H1 (cell line): Measurements from ENCODE around the gene GARS1. TPM values are rescaled to one million over a fixed set of nuclear protein-coding genes. Genes with fewer than 3 reads are reported as not detected.

ENCODE experiments used
- CTCF ChIA-PET: fragments of 300-600 bp; sonication (Branson Sonifier 250); formaldehyde crosslinking; loops from one replicate; lab custom pipeline; 2021; ENCODE audit not compliant: partially characterized antibody; lab: Charles Lee
- POLR2A ChIA-PET: fragments of 300-600 bp; sonication (Branson Sonifier 250); formaldehyde crosslinking; loops from one replicate; lab custom pipeline; 2021; ENCODE audit warnings: inconsistent platforms; ENCODE audit not compliant: partially characterized antibody; lab: Charles Lee
- DNase-seq, 2 experiments: peaks; one replicate each; pipeline versions ENCODE4 v3.0.0 to v3.0.0-alpha.2; 2010 to 2022; ENCODE audit warnings: low spot score in 2 of 2, low read depth in 1 of 2, mixed read lengths in 1 of 2
- FAIRE-seq: peaks from 2 replicates; lab custom pipeline; 2011; peaks lifted over from hg19 to GRCh38; lab: Jason Lieb, UNC
- H2AFZ ChIP-seq: 2 replicates; pipeline ENCODE4 v1.8.1; 2012; ENCODE audit warnings: low read length, inconsistent platforms
- H2AK5ac ChIP-seq: 2 replicates; pipeline ENCODE4 v1.6.1; 2013; ENCODE audit warnings: low read depth, low read length
- H2BK120ac ChIP-seq: replicated peaks from 2 replicates; pipeline ENCODE3; 2013; ENCODE audit warnings: low read depth, low read length, inconsistent platforms
- H2BK12ac ChIP-seq: 2 replicates; pipeline ENCODE4 v1.6.1; 2013; ENCODE audit warnings: low read depth, low read length
- H2BK15ac ChIP-seq: 2 replicates; pipeline ENCODE4 v1.6.1; 2013; ENCODE audit warnings: low read length
- H2BK20ac ChIP-seq: 2 replicates; pipeline ENCODE4 v1.6.1; 2013; ENCODE audit warnings: low read length
- H2BK5ac ChIP-seq: 2 replicates; pipeline ENCODE4 v1.6.1; 2013; ENCODE audit warnings: low read depth, low read length
- H3K14ac ChIP-seq: 2 replicates; pipeline ENCODE4 v1.6.1; 2013; ENCODE audit warnings: inconsistent platforms; ENCODE audit not compliant: insufficient read length
- H3K18ac ChIP-seq: 2 replicates; pipeline ENCODE4 v1.6.1; 2013; ENCODE audit warnings: low read length; ENCODE audit errors: extremely low read depth
- H3K23ac ChIP-seq: 2 replicates; pipeline ENCODE4 v1.6.1; 2013; ENCODE audit warnings: inconsistent platforms; ENCODE audit not compliant: insufficient read length
- H3K23me2 ChIP-seq: 2 replicates; pipeline ENCODE4 v1.6.1; 2013; ENCODE audit warnings: low read depth, low read length
- H3K27ac ChIP-seq: 2 replicates; pipeline ENCODE4 v1.6.1; 2011; ENCODE audit warnings: low read depth, low read length, inconsistent platforms
- H3K27me3 ChIP-seq, 4 experiments: replicated peaks in 1 of 4; 1 replicate in 1 of 4; 2 replicates in 3 of 4; pipeline versions ENCODE4 v1.6.1 to v1.8.1; 2011 to 2013; ENCODE audit warnings: low read length in 3 of 4, mild to moderate bottlenecking in 3 of 4, inconsistent platforms in 2 of 4, mixed read lengths in 2 of 4, moderate library complexity in 1 of 4; ENCODE audit not compliant: control insufficient read depth in 3 of 4, insufficient read depth in 3 of 4; ENCODE audit errors: extremely low read depth in 1 of 4
- H3K36me3 ChIP-seq, 4 experiments: 2 replicates each; pipeline versions ENCODE4 v1.6.1 to v1.8.1; 2011 to 2013; ENCODE audit warnings: mild to moderate bottlenecking in 4 of 4, low read length in 3 of 4, moderate library complexity in 2 of 4, control low read depth in 1 of 4, inconsistent platforms in 1 of 4; ENCODE audit not compliant: insufficient read depth in 4 of 4, control insufficient read depth in 2 of 4
- H3K4ac ChIP-seq: replicated peaks from 2 replicates; pipeline ENCODE3; 2013; ENCODE audit warnings: low read length, low read depth, mixed read lengths, inconsistent platforms; ENCODE audit not compliant: insufficient read length
- H3K4me1 ChIP-seq, 4 experiments: replicated peaks in 1 of 4; 1 replicate in 1 of 4; 2 replicates in 3 of 4; pipeline versions ENCODE4 v1.6.1 to v1.8.1; 2011 to 2013; ENCODE audit warnings: low read length in 3 of 4, inconsistent platforms in 2 of 4, mixed read lengths in 1 of 4; ENCODE audit not compliant: insufficient read depth in 4 of 4, control insufficient read depth in 3 of 4
- H3K4me2 ChIP-seq, 2 experiments: 2 replicates each; pipeline versions ENCODE4 v1.6.1 to v1.8.1; 2011 to 2013; ENCODE audit warnings: low read depth in 2 of 2, low read length in 2 of 2, control low read depth in 1 of 2, inconsistent platforms in 1 of 2, mild to moderate bottlenecking in 1 of 2; ENCODE audit not compliant: insufficient read depth in 1 of 2
- H3K4me3 ChIP-seq, 4 experiments: fragments of 200-600, 300-600 bp in 1 of 4; sonication (generic), shearing (Covaris generic), sonication (Bioruptor Twin) in 1 of 4; 2 replicates each; pipeline versions ENCODE4 v1.5.1 to v1.8.1; 2011 to 2016; ENCODE audit warnings: low read length in 4 of 4, low read depth in 3 of 4, control low read depth in 2 of 4, inconsistent platforms in 2 of 4, mild to moderate bottlenecking in 2 of 4, mixed read lengths in 1 of 4, moderate library complexity in 1 of 4; ENCODE audit not compliant: insufficient read depth in 2 of 4; ENCODE audit errors: extremely low read depth in 1 of 4
- H3K56ac ChIP-seq: replicated peaks from 2 replicates; pipeline ENCODE3; 2013; ENCODE audit warnings: low read depth, mild to moderate bottlenecking, mixed read lengths, low read length, inconsistent platforms; ENCODE audit not compliant: insufficient read length
- H3K79me1 ChIP-seq: 2 replicates; pipeline ENCODE4 v1.6.1; 2013; ENCODE audit warnings: low read depth, low read length, control low read depth
- H3K79me2 ChIP-seq, 2 experiments: 2 replicates each; pipeline versions ENCODE4 v1.6.1 to v1.8.1; 2012 to 2013; ENCODE audit warnings: low read length in 2 of 2, mild to moderate bottlenecking in 2 of 2, inconsistent platforms in 1 of 2; ENCODE audit not compliant: insufficient read depth in 2 of 2, control insufficient read depth in 1 of 2
- H3K9ac ChIP-seq, 4 experiments: replicated peaks in 1 of 4; 1 replicate in 1 of 4; 2 replicates in 3 of 4; pipeline versions ENCODE4 v1.6.1 to v1.8.1; 2011 to 2013; ENCODE audit warnings: low read depth in 3 of 4, low read length in 3 of 4, control low read depth in 2 of 4, mild to moderate bottlenecking in 2 of 4, moderate library complexity in 2 of 4, inconsistent platforms in 1 of 4; ENCODE audit errors: extremely low read depth in 1 of 4
- H3K9me3 ChIP-seq, 2 experiments: 2 replicates each; pipeline versions ENCODE4 v1.6.1 to v1.8.1; 2012 to 2013; ENCODE audit warnings: mild to moderate bottlenecking in 2 of 2, moderate library complexity in 2 of 2, control low read depth in 1 of 2, inconsistent platforms in 1 of 2, low read depth in 1 of 2, low read length in 1 of 2, mixed read lengths in 1 of 2; ENCODE audit not compliant: insufficient read depth in 2 of 2
- H4K20me1 ChIP-seq, 2 experiments: replicated peaks in 1 of 2; 2 replicates each; pipeline versions ENCODE3 to v1.8.1; 2011 to 2013; ENCODE audit warnings: inconsistent platforms in 2 of 2, low read length in 2 of 2, mild to moderate bottlenecking in 1 of 2; ENCODE audit not compliant: insufficient read depth in 2 of 2, control insufficient read depth in 1 of 2
- H4K5ac ChIP-seq: 2 replicates; pipeline ENCODE4 v1.6.1; 2013; ENCODE audit warnings: low read length, low read depth, mixed read lengths, inconsistent platforms; ENCODE audit not compliant: insufficient read length
- H4K8ac ChIP-seq: 2 replicates; pipeline ENCODE4 v1.8.0; 2013; ENCODE audit warnings: mild to moderate bottlenecking, moderate library complexity, low read length, inconsistent platforms; ENCODE audit not compliant: insufficient read depth; ENCODE audit errors: extremely low read depth
- H4K91ac ChIP-seq: replicated peaks from 2 replicates; pipeline ENCODE3; 2013; ENCODE audit warnings: low read length, mixed read lengths, inconsistent platforms; ENCODE audit not compliant: insufficient read length
- BACH1 ChIP-seq: IDR thresholded peaks from 2 replicates; pipeline ENCODE4 v1.6.1; 2012; ENCODE audit warnings: low read length, improper control_type of control experiment
- CBX8 ChIP-seq: fragments of 300-800, 300-1000 bp; sonication (generic); IDR thresholded peaks from 2 replicates; pipeline ENCODE4 v1.7.1; 2016; ENCODE audit warnings: low read depth, low read length, borderline replicate concordance
- CHD1 ChIP-seq: IDR thresholded peaks from 2 replicates; pipeline ENCODE4 v1.6.1; 2012; ENCODE audit warnings: low read depth, low read length, improper control_type of control experiment
- CREB1 ChIP-seq: IDR thresholded peaks from 2 replicates; pipeline ENCODE4 v1.6.1; 2012; ENCODE audit warnings: inconsistent platforms
- EP300 ChIP-seq, 2 experiments: IDR thresholded peaks; 1 replicate in 1 of 2; 2 replicates in 1 of 2; pipeline ENCODE4 v1.6.1; 2011 to 2012; ENCODE audit warnings: low read depth in 2 of 2, low read length in 2 of 2, mild to moderate bottlenecking in 2 of 2, borderline replicate concordance in 1 of 2, inconsistent platforms in 1 of 2, moderate library complexity in 1 of 2
- HDAC6 ChIP-seq: IDR thresholded peaks from one replicate; pipeline ENCODE4 v1.7.1; 2012; ENCODE audit warnings: low read depth, mild to moderate bottlenecking, inconsistent platforms, low read length, moderate library complexity
- NRF1 ChIP-seq: IDR thresholded peaks from 2 replicates; pipeline ENCODE4 v1.6.1; 2011; ENCODE audit warnings: mild to moderate bottlenecking, low read depth, low read length, improper control_type of control experiment
- RFX5 ChIP-seq: IDR thresholded peaks from 2 replicates; pipeline ENCODE4 v1.6.1; 2011; ENCODE audit warnings: low read depth, low read length, improper control_type of control experiment, borderline replicate concordance
- SIN3A ChIP-seq, 2 experiments: IDR thresholded peaks in 1 of 2; conservative IDR thresholded peaks in 1 of 2; 2 replicates each; pipeline ENCODE4 v1.6.1; 2011 to 2012; ENCODE audit warnings: low read length in 2 of 2, improper control_type of control experiment in 1 of 2, low read depth in 1 of 2, mild to moderate bottlenecking in 1 of 2
- SP2 ChIP-seq: IDR thresholded peaks from 2 replicates; pipeline ENCODE4 v1.6.1; 2012; ENCODE audit warnings: mild to moderate bottlenecking, low read length, inconsistent platforms
- SRF ChIP-seq: IDR thresholded peaks from 2 replicates; pipeline ENCODE4 v1.6.1; 2011; ENCODE audit warnings: mild to moderate bottlenecking, low read depth, low read length, moderate library complexity
- WGBS, 2 experiments: shearing (Covaris generic) in 1 of 2; methylation state at CpG; one replicate each; pipeline versions ENCODE4 v1.1.6 to v1.1.7; 2013 to 2015; ENCODE audit warnings: low lambda C conversion rate in 2 of 2, mixed read lengths in 2 of 2, inconsistent platforms in 1 of 2, low coverage in 1 of 2, missing lambda C conversion rate in 1 of 2; ENCODE audit not compliant: insufficient replicate concordance in 2 of 2, insufficient coverage in 1 of 2, insufficient read length in 1 of 2; ENCODE audit errors: extremely low coverage in 1 of 2, missing lambda C conversion rate in 1 of 2; 5-methylcytosine and 5-hydroxymethylcytosine counted together
- polyA plus RNA-seq, 7 experiments: library from polyadenylated mRNA; depleted of rRNA in 3 of 7; stranded (reverse) in 5 of 7; unstranded in 2 of 7; fragments of >200 nt in 5 of 7; fragments of 200-250 nt in 2 of 7; gene quantifications; 1 replicate in 5 of 7; 2 replicates in 1 of 7; 4 replicates in 1 of 7; pipeline versions ENCODE4 v1.2.1 to v1.2.3, GENCODE V29; 2011 to 2013; ENCODE audit warnings: missing spikeins in 2 of 7, mixed read lengths in 2 of 7
- total RNA-seq: library from RNA; stranded (reverse); fragmentation: NEBNext Ultra II Directional; extraction: Animal tissue kit (Norgen Biotek cat#: 25700); gene quantifications from 2 replicates; pipeline ENCODE4 v1.2.1, GENCODE V29; 2021
- TF ChIP-seq, protein P1 (sequence below): IDR thresholded peaks from 2 replicates; pipeline ENCODE4 v1.6.1; 2012; ENCODE audit warnings: inconsistent platforms
- TF ChIP-seq, protein P2 (sequence below): IDR thresholded peaks from 2 replicates; pipeline ENCODE4 v1.6.1; 2011; ENCODE audit warnings: low read depth, mild to moderate bottlenecking, low read length; ENCODE audit not compliant: insufficient read depth

Gene GARS1
- total and polyA plus RNA-seq, 2 of the 8 experiments (the other 6 are each of a cell fraction or from before 2014, with no cell fraction given): 270 to 476 TPM

DNA sequence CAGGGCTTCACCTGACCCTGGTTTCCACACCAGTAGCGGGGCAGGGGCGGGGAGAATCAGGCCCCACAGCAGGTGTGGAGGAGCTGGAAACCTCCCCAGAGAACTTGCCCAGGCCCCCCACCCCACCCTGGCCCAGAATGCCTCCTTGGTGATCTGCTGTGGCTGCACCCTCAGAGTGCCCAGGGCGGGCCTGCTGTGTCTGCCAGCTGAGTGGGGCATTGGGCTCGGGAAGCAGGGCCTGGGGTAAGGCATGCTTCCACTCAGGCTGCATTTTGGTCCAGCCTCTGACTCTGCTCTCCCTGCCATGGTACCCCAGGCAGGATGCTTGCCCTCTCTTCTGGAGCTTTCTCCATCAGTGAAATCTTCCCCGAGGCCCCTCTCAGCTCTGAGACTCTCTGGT is 88.6 kb downstream of the GARS1 start:
- FAIRE-seq (no peak), DNase-seq (no peak)
- Histone ChIP-seq H2AK5ac (no peak overlapping the region), H3K4ac (no peak overlapping the region), H3K56ac (no peak overlapping the region), H4K91ac (no peak overlapping the region), H4K8ac (no peak overlapping the region), H3K79me2 (no peaks in the 10 kb centered on the region), H3K23ac (no peak overlapping the region), H3K23me2 (peaks cover 15% of the 10 kb centered on the region; the same call in 1 of the 2 replicates), H2BK120ac (no peak overlapping the region), H3K14ac (no peak overlapping the region), H3K79me1 (no peaks in the 10 kb centered on the region), H2BK5ac (no peak overlapping the region), H3K4me2 (peak overlapping the region in 1 of 2 experiments; percentile 98; a peak in 1 of 4 replicates), H3K9me3 (no peaks in the 10 kb centered on the region), H3K4me1 (peaks cover 6 to 16% (median 9%) of the 10 kb centered on the region in 4 experiments), H2BK20ac (no peak overlapping the region), H4K20me1 (peaks cover 2 to 20% of the 10 kb centered on the region in 2 experiments), H2BK15ac (0 out of 2 replicates have a peak overlapping the region, but pooled peaks have one; percentile 67), H3K18ac (no peak overlapping the region), H3K9ac (no peak overlapping the region), H3K4me3 (no peak overlapping the region), H4K5ac (no peak overlapping the region), H2AFZ (no peak overlapping the region), H3K27ac (no peak overlapping the region), H2BK12ac (no peak overlapping the region), H3K27me3 (peaks cover 10 to 49% (median 41%) of the 10 kb centered on the region in 4 experiments), H3K36me3 (no peaks in the 10 kb centered on the region; a peak in 1 of 8 replicates)
- ChIA-PET CTCF (interaction anchor here (0.8 to 4.5 kb wide), 23 partner anchors 9 to 372 kb away, joined by 3 to 55 read pairs (median 6); no protein-coding TSS in a partner anchor), POLR2A (interaction anchor here (1.0 to 2.5 kb wide), 3 partner anchors 19 to 57 kb away, joined by 3 to 6 read pairs (median 3); no protein-coding TSS in a partner anchor)
- 86% methylated on average over 5 of the region's 5 CpGs; no CpG with 5 or more reads in 1 of the 2 experiments for WGBS, 2 experiments
- TF ChIP-seq CREB1: no peak
- TF ChIP-seq RFX5: no peak
- no peak for TF ChIP-seq CHD1
- no peak for TF ChIP-seq EP300 (IDR thresholded peaks at IDR 0.05; ENCODE audit: borderline replicate concordance in 1 of 2, low read depth in 2 of 2, low read length in 2 of 2)
- TF ChIP-seq SP2: no peak
- TF ChIP-seq, protein P1, sequence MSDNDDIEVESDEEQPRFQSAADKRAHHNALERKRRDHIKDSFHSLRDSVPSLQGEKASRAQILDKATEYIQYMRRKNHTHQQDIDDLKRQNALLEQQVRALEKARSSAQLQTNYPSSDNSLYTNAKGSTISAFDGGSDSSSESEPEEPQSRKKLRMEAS: no peak
- TF ChIP-seq HDAC6: no peak
- no peak for TF ChIP-seq SRF
- TF ChIP-seq, protein P2, sequence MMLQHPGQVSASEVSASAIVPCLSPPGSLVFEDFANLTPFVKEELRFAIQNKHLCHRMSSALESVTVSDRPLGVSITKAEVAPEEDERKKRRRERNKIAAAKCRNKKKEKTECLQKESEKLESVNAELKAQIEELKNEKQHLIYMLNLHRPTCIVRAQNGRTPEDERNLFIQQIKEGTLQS: no peak
- TF ChIP-seq BACH1: no peak
- no peak for TF ChIP-seq NRF1
- no peak for TF ChIP-seq CBX8
- TF ChIP-seq SIN3A (conservative IDR thresholded peaks at IDR 0.05 in 1 of 2, IDR thresholded peaks at IDR 0.05 in 1 of 2; ENCODE audit: low read depth in 1 of 2, low read length in 2 of 2): no peak
